ENCODE data around the gene FBXL19.

GRCh38 chr16:30947541-30947858 lies 24.1 kb downstream of the FBXL19 start:
- TF ChIP-seq CTCF (conservative IDR thresholded peaks at IDR 0.05; ENCODE audit: low read length), result no peak
- TF ChIP-seq EZH2phosphoT487 (IDR thresholded peaks at IDR 0.05; ENCODE audit: borderline replicate concordance, low read depth, low read length), result no peak

Measured in OCI-LY7 (cell line).